HG03103 (cell line): ENCODE results near the gene FAU.
"Not testable (repeated sequence)": the region's sequence is repeated elsewhere in the genome, so short reads cannot be mapped to it uniquely, and the experiment has no call there.

ENCODE experiments used
- ATAC-seq: cut with Tn5 transposase; IDR thresholded peaks from one replicate; pipeline ENCODE4 v1.9.1; 2021; ENCODE audit warnings: low read depth; ENCODE audit not compliant: unreplicated experiment

The FAU gene

DNA sequence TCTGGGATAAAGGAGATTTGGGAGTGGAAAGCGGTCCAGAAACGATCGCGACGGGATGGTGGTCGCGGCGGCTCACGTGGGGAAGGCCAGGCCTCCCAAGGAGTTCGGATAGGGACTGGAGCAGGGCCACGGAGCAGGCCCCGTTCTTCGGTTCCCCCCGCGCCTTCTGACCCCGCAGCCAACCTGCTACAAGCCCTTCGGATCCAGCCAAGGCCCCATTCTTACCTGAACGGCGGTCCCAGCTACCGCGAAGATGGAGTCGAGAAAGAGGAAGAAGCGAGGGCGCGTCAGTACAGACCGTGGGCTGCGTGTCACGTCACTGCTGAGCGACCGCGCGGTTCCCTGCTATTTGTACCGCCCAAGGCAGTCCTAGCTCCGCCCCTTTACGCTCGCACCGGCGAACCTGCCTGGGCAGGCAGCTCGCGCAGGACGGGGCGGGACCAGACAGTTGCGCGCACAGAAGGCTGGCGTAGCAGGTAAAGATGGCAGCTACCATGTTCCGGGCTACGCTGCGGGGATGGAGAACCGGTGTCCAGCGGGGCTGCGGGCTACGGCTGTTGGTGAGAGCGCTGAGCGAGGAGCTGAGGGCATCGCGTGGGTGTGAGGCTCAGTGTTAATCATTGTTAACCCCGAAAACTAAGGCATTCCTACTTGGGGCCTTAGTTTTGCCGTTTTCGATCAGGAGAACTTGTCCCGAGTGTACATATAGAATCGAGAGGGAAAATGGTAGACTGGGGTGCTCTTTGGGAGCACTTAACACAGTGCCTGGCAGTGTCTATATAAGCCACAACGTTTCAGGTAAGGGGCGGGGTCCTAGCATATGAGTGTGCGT is at the start of gene FAU, which contains the start of gene MRPL49:
Gene FAU (minus strand): TSS at position 270 of the 832 bp plus-strand sequence. CDS start 321 bp downstream, outside the sequence.
Gene MRPL49 (plus strand): TSS at position 457 of the 832 bp plus-strand sequence. CDS start 26 bp downstream, at position 483.
- peak; percentile 69 for ATAC-seq

DNA sequence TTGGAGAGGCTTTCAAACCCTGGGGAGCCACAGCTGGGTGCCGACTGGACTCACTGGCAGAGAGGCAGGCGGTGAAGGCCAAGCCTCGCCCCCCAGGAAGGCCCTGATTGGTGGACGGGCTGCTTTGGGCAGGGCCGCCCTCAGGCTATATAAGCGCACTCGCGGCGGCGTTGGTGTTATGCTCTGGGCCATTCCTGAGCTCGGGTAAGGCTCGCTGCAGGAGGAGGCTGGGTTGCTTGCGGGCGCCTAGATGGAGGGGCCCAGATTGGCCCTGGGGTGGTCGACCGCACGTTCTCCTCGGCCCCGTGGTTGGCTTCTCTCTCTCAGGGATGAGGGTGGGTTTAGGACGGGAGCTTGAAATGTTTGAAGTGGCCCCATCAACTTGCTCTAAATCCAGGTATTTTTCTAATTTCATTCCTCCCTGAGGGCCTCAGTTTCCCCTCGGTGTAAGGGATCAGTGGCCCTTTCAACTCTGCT is 48.2 kb upstream of the FAU start, which contains the start of gene SPDYC:
Gene SPDYC (plus strand): TSS at position 176 of the 477 bp plus-strand sequence. CDS start 1,125 bp downstream, outside the sequence.
- no peak for ATAC-seq

DNA sequence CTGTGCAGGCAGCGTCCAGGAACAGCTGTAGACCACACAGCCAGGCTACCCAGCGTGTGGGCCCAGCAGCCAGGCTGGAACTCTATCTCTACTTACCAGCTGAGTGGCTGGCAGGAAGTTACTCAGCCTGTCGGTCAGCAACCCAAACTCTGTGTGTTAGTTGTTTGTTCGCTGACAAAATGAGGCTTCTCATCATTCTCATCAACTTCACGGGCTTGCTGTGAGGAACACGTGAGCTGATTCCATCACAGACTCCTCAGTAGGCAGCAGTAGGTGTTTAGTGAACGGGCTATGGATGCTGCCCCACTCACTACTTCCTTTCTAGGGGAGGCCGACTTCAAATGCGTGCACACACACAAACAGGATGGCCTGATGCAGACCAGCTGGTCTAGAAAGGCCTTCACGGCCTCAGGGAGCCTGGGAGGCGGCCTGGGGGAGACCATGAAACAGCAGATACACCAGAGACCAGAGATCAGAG is 47.3 kb upstream of the FAU start:
- ATAC-seq = no peak

DNA sequence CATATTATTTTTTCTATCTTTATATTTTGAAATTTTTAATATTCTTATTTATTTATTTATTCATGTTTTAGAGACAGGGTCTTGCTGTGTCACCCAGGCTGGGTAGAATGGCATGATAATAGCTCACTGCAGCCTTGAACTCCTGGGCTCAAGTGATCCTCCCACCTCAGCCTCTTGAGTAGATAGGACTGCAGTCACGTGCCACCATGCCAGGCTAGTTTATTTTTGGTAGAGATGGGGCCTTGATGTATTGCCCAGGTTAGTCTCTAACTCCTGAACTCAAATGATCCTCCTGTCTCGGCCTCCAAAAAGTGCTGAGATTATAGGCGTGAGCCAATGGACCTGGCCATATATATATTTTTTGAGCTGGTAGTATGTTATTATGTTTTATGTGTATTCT is 45.7 kb upstream of the FAU start:
- no peak for ATAC-seq

DNA sequence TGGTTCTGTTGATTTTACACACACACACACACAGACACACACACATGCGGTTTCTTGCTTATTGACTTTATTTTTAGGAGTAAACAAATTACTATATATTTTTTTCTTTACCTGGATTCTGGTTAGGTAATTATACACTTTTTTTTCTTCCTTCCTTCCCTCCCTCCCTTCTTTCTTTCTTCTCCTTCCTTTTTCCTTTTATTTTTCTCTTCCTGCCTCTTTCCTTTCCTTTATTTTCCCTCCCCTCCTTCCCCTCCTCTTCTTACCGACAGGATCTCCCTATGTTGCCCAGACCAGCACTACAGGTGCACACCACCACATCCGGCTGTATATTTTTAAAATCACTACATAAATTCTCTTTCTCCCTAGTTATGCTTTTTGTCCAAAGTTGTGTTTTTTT is 45.0 kb upstream of the FAU start:
- no peak for ATAC-seq

DNA sequence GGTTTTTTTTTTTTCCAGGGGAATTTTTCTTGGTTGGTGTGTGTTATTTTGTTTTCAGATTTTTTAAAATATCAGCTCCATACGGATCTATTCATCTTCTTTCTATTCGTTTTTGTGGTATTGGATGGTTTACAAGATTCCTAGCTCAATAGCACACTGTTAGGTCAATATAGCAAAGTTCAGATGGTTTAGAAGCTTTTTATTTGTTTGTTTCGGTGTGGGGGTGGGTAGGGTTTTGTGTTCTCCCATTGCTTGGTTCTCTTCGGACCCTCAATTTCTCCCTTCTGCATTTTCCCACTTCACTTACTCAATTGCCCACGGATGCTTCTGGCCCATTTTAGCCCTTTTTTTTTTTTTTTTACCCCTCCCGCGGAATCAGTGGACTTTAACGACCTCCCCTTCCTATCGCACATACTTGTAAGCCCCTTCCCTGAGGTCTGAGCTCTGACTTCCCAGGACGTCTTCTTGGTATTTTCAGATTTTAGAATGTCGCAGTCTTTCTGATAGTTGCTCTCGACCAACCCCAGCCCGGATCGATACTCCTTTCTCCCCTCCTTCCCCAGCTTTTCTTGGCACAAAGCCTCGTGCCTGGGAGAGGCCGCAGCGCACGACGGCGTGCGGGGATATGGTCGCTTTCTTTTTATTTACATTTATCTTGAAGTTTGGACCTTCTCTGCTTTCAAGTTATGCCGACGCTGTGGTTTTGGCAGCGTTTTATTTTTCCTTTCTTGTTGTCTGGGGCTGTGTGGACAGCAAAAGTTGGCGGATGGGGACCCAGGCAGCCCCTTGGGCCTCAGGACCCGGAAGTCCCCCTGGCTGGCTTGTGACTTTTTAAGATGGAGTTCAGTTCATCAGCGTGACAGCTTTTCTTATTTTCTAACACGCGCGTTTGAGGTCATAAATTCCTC is 43.7 kb upstream of the FAU start:
- ATAC-seq = no peak

DNA sequence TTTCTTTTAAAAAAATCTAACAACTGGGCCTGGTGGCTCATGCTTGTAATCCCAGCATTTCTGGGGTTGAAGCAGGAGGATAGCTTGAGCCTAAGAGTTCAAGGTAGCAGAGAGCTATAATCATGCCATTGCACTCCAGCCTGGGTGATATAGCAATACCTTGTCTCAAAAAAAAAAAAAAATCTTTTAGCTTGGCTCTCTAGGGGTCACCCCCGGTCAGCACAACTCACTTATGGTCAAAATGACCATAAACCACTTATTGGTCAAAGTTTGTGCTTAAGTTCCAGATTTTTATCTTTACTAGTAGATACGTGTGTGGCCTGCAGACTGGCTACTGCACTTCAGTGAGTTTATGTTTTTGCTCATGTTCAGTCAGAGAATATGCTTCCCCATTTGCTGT is 41.8 kb upstream of the FAU start:
- ATAC-seq = no peak

DNA sequence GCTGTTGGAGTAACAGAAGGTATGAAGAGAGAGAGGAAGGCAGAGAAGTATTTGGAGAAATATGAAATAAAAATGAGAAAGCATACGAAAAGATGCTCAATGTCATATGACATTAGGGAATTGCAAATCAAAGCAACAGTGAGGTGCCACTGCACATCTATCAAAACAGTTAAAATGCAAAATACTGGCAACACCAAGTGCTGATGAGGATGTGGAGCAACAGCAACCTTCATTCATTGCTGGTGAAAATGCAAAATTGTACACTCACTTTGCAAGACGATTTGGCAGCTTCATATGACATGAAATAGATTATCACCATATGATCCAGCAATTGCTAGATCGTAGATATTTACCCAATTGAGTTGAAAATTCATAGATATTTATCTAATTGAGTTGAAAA is 38.7 kb upstream of the FAU start:
- no peak for ATAC-seq

DNA sequence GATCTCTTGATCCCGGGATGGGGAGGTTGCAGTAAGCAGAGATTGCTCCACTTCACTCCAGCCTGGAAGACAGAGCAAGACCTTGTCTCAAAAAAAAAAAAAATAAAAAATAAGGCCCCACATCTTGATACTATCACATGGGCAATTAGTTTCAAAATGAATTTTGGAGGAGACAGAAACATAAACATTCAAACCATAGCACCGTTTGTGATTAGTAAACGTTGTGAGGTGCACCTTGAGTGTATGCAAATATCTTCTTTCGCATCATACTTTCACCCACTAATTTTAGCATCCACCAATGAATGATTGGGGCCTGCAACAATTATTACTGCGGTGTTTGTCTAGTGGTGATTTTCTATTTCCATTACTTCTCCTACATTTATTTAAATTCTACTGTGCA is 37.1 kb upstream of the FAU start:
- ATAC-seq = no peak

DNA sequence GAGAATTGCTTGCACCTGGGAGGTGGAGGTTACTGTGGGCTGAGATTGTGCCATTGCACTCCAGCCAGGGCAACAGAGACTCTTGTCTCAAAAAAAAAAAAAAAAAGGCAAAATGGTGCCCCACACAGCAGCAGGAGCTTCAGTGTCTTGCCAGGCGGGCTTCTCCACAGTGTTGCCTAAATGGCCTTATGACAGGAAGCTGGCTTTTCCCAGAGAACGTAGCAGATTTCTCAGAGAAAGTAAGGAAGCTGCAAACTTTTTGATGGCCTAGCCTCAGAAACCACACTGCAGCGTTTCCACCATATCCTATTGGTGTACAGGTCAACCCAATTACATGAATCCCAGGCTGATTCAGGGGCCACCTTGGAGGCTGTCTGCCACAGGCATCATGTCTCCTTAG is 35.4 kb upstream of the FAU start:
- no peak for ATAC-seq

DNA sequence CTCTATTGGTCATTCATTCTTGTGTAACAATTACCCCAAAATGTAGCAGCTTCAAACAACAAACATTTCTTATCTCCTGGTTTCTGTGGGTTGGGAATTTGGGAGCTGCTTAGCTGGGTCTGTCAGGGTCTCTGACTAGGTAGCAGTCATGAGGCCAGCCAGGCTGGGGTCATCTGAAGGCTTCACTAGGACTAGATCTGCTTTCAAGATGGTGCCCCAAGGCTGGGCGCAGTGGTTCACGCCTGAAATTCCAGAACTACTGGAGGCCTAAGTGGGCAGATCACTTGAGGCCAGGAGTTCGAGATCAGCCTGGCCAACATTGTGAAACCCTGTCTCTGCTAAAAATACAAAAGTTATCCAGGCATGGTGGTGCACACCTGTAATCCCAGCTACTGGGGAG is 35.0 kb upstream of the FAU start:
- ATAC-seq = no peak

DNA sequence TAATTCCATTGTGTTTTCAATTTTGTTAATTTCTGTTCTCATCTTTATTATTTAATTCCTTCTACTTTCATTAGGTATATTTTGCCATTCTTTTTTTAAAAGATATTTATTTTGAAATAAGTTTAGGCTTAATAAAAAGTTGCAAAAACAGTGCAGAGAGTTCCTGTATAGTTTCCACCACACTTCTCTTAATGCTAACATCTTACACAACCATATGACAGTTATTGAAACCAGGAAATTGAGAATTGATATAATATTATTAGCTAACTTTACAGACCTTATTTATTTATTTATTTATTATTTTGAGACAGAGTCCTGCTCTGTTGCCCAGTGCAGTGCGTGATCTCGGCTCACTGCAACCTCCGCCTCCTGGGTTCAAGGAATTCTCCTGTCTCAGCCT is 34.3 kb upstream of the FAU start:
- ATAC-seq = no peak

DNA sequence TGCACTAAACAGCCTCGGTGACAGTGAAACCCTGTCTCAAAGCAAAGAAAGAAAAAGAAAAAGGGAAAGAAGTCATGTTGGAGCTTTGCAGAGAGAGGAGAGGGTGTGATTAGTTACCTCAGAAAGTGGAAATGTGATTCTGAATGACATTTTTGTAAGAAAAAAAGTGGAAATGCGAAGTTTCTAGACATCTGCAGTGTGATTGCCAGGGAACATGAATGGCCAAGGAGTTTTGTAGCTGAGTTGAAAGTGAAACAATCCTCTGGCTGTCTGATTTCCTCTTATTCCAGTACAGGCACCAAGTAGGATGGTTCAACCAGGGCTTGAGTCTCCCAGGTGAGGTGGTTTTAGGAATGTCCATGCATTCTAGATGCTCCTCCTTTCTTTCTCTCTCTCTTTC is 30.2 kb upstream of the FAU start:
- ATAC-seq = no peak

DNA sequence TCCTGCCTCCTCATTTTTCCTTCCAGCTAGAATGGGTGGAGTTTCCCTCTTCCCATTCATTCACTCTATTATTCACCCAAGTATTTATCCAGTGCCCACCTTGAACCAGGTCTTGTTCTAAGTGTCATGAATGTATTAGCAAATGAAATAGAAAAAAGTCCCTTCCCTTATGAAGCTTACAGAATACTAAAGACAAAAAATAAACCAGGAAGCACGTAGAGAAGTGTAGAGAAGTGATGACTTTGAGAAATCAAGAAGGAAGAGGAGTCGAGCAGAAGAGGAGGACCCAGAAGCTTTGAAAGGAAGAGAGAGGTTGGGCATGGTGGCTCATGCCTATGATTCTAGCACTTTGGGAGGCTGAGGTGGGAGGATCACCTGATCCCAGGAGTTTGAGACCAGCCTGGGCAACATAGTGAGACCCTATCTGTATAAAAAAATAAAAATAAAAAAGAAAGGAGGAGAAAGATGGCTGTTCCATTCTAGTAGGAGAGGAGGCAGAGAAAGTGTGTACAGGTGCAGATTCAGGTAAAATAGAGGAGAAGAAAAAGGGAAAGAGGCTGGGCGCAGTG is 29.5 kb upstream of the FAU start:
- no peak for ATAC-seq

DNA sequence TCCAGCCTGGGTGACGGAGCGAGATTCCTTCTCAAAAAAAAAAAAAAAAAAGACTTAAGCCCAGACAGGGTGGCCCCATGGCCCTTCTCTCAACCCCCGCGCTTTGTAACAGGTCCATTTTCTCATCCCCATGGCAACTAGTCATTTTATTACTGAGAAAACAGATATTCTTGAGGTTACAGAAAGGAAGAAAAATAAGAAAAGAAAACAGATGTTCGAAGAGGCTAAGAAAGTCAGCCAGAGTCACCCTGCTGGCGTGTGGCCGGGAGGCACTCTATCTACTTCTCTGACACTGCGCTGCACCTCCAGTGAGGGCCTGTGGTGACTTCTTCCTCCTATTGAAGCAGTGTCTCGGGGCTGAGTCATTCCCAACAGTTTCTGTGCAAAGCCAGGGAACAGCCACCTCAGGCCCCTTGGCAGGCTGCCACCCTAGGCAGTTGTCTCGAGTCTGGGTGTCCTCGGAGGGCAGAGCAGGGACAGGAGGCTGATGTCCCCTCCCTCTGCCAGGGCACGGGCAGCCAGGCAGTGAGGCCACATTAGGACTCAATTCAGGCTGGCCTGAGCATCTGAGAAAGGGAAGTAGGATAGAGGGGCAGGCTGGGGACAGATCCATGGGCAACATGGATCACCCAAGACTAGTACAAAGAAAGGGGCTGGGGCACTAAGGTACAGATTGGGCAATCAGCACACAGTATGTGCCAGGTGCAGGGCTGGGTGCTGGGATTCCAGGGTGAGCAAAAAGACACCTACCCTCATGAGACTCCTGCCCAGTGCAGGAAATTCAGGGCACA is 28.8 kb upstream of the FAU start:
- ATAC-seq = no peak

DNA sequence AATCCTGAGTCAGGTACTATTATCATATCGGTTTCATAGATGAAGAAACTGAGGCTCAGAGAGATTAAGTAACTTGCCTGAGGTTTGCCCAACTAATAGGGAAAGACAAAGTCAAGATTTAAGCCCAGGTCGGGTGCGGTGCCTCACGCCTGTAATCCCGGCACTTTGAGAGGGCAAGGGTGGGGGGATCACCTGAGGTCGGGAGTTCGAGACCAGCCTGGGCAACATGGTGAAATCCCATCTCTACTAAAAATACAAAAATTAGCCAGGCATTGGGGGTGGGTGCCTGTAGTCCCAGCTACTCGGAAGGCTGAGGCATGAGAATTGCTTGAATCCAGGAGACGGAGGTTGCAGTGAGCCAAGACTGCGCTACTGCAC is 28.2 kb upstream of the FAU start:
- not testable (repeated sequence) for ATAC-seq

DNA sequence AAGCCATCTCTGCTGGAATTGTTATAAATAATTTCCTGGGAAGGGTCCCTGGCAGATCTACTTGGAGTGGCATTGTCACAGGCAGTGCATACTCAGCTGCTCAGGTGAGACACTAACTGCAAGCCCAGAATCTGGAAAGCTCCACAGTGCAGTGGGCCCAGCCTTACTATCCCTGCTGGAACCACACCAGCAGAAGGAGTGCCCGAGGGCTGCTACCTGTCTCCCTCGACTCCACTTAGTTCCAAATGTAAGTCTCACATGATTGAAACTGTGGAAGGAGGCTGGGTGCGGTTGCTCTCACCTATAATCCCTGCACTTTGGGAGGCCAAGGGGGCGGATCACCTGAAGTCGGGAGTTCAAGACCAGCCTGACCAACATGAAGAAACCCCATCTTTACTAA is 26.7 kb upstream of the FAU start:
- ATAC-seq = no peak

DNA sequence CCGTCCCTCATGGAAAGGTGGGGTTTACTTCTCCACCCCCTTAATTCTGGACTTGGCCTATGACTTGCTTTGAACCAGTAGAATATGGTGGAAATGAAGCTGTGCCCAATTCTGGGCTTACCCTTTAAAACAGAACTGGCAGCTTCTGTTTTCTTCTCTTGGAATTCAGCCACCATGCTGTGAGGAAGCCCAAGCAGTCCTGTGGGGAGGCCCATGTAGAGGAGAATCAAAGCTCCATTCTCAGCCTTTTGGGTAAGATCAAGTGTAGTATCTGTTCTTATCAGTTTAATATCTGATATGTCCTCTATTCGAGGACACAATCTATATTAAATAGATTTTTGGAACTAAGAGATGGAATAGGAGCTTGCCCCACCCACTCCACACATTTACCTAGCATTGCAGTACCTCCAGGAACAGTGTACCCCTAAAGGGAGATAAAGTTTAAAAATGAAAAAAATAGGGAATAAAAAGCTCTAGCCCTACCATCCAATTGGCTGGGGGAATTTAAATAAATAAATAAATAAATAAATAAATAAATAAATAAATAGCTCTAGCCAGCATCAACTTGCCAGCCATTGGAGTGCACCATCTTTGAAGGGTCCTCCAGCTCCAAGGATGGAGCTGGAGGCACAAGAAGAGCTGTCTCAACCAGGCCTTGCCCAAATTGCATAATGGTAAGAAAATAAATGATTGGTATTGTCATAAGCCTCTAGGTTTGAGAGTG is 25.6 kb upstream of the FAU start:
- ATAC-seq = no peak

DNA sequence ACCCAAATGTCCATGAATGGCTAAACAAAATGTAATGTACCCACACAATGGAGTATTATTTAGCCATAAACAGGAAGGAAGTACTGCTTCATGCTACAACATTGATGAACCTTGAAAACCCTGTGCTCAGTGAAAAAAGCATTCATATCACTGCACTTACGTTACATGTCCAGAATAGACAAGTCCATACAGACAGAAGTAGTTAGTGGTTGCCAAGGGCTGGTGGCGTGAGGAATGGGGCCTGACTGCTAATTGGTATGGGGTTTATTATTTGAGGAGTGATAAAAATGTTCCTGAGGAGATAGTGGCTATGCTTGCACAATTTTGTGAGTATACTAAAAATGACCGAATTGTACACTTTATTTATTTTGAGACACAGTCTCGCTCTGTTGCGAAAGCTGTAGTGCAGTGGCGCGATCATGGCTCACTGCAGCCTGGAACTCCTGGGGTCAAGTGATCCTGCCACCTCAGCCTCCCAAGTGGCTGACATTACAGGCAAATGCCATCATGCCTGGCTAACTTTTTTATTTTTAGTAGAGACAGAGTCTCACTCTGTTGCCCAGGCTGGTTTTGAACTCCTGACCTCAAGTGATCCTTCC is 20.1 kb upstream of the FAU start:
- no peak for ATAC-seq
